Karpas-422 (cell line): Measurements from ENCODE around the gene SMC1B. TPM values are rescaled to one million over a fixed set of nuclear protein-coding genes. Genes with fewer than 3 reads are reported as not detected.

ENCODE experiments used
- DNase-seq: peaks from one replicate; pipeline ENCODE4 v3.0.0-alpha.2; 2015
- H2AFZ ChIP-seq: fragments of 200-600 bp; sonication (generic); 2 replicates; pipeline ENCODE4 v1.6.1; 2014; ENCODE audit warnings: antibody characterized with exemption, low read length, mixed read lengths
- H3K27ac ChIP-seq: fragments of 200-600 bp; sonication (generic); 2 replicates; pipeline ENCODE4 v1.5.1; 2014; ENCODE audit warnings: mild to moderate bottlenecking, low read length, moderate library complexity
- H3K27me3 ChIP-seq: fragments of 200-600 bp; sonication (generic); 2 replicates; pipeline ENCODE4 v1.6.1; 2014; ENCODE audit warnings: low read length, mixed read lengths
- H3K36me3 ChIP-seq: fragments of 200-600 bp; sonication (generic); 2 replicates; pipeline ENCODE4 v1.6.1; 2014; ENCODE audit warnings: low read length, mixed read lengths; ENCODE audit not compliant: insufficient read depth
- H3K4me1 ChIP-seq: fragments of 200-600 bp; sonication (generic); 2 replicates; pipeline ENCODE4 v1.6.1; 2014; ENCODE audit warnings: mild to moderate bottlenecking, low read length, mixed read lengths
- H3K4me2 ChIP-seq: fragments of 200-600 bp; sonication (generic); 2 replicates; pipeline ENCODE4 v1.6.1; 2014; ENCODE audit warnings: low read length, low read depth, mild to moderate bottlenecking; ENCODE audit not compliant: poor library complexity, severe bottlenecking
- H3K4me3 ChIP-seq: fragments of 200-600 bp; sonication (generic); 2 replicates; pipeline ENCODE4 v1.5.1; 2014; ENCODE audit warnings: mild to moderate bottlenecking, antibody characterized with exemption, low read length, mixed read lengths
- H3K79me2 ChIP-seq: fragments of 200-600 bp; sonication (generic); 2 replicates; pipeline ENCODE4 v1.6.1; 2014; ENCODE audit warnings: mild to moderate bottlenecking, low read length, mixed read lengths
- H3K9ac ChIP-seq: fragments of 200-600 bp; sonication (generic); 2 replicates; pipeline ENCODE4 v1.6.0; 2014; ENCODE audit warnings: low read length
- H3K9me2 ChIP-seq: fragments of 200-600 bp; sonication (generic), shearing (Covaris generic); replicated peaks from 2 replicates; pipeline ENCODE4 v1.6.0; 2014; ENCODE audit warnings: mild to moderate bottlenecking, low read length, moderate library complexity; ENCODE audit not compliant: insufficient read depth
- H3K9me3 ChIP-seq: fragments of 300-700, 200-600 bp; sonication (generic); 2 replicates; pipeline ENCODE4 v1.6.1; 2014; ENCODE audit warnings: low read length, mixed read lengths
- H4K20me1 ChIP-seq: fragments of 200-600 bp; sonication (generic); 2 replicates; pipeline ENCODE4 v1.6.1; 2014; ENCODE audit warnings: mild to moderate bottlenecking, antibody characterized with exemption, low read length, low read depth; ENCODE audit not compliant: insufficient read depth
- total RNA-seq: library from RNA; depleted of rRNA; stranded (reverse); fragments of >200 nt; shearing (Covaris generic); gene quantifications from 2 replicates; pipeline ENCODE4 v1.2.3, GENCODE V29; 2014; ENCODE audit warnings: low replicate concordance

SMC1B gene
- total RNA-seq, 1 experiment from 2014 or later = not detected

DNA sequence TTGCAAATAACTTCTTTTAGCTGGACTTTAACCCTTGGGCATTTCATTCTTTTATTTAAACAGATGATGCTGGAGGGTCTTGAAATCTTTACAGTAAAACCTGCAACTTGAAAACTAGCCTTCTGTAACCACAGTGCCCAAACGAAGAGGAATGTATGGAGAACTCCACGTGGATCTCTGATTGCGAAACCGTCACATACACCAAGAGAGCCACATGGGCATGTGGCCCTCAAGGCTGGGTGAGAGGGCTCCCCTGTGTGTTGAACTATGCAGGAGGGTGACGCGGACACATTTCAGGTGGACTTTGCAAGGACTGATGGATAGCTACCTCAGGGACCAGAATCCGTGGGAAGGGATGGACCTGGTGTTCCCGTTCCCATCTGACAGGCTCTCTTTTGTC is 73.1 kb downstream of the SMC1B start:
- no peaks in the 10 kb centered on the region for H3K9me2 ChIP-seq
- no peak overlapping the region for H3K27ac ChIP-seq
- H4K20me1 ChIP-seq = no peaks in the 10 kb centered on the region
- no peak overlapping the region for H3K9ac ChIP-seq
- no peak for DNase-seq
- H3K4me1 ChIP-seq = no peaks in the 10 kb centered on the region
- H2AFZ ChIP-seq = no peak overlapping the region
- no peaks in the 10 kb centered on the region for H3K27me3 ChIP-seq
- no peaks in the 10 kb centered on the region for H3K9me3 ChIP-seq
- H3K4me2 ChIP-seq = no peak overlapping the region
- no peak overlapping the region for H3K4me3 ChIP-seq
- no peaks in the 10 kb centered on the region for H3K79me2 ChIP-seq
- peaks cover 6% of the 10 kb centered on the region; the same call in 1 of the 2 replicates for H3K36me3 ChIP-seq

DNA sequence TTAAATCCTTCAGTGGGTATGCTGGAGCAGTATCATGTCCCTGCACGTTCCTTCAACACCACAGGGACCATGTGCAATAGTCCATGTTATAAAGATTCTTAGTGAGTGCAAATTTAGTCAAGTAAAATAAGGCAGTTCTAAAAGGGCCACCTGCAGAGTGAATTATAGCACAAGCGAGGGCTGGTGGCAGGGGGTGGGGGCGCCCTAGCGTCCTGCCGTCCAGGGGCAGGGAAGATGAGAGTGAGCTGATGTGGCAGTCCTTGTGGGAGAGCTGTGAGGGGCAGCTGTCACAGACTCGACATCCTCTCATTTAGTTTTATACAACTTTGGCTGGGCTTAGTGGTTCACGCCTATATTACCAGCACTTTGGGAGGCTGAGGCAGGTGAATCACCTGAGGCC is 74.6 kb downstream of the SMC1B start:
- Histone ChIP-seq H3K27me3 (no peaks in the 10 kb centered on the region), H3K9ac (no peak overlapping the region), H3K27ac (no peak overlapping the region), H3K9me2 (no peaks in the 10 kb centered on the region), H3K36me3 (peaks cover 6% of the 10 kb centered on the region; the same call in 1 of the 2 replicates), H4K20me1 (no peaks in the 10 kb centered on the region), H2AFZ (no peak overlapping the region), H3K4me3 (no peak overlapping the region), H3K4me2 (no peak overlapping the region), H3K9me3 (no peaks in the 10 kb centered on the region), H3K4me1 (no peaks in the 10 kb centered on the region), H3K79me2 (no peaks in the 10 kb centered on the region)
- no peak for DNase-seq

DNA sequence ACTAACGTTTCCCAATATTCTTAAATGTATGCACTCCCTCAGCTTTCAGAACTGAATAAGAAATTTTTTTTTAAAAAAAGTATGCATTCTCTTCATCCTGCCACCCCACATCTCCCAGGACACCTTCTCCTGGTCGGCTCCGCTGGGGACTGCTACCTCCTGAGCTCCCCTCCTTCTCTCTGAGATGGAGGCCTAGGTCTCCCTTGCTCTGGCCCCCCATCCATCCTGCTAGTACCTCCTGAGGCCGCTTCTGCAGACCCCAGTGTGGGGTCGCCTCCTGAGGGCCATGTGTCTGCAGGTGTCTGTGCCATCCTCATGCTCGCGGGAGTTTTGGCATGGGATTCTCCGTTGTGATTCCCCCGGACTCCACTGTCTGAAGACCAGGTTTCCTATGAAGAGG is 75.9 kb downstream of the SMC1B start:
- H3K9me2 ChIP-seq = no peaks in the 10 kb centered on the region
- no peaks in the 10 kb centered on the region for H4K20me1 ChIP-seq
- no peaks in the 10 kb centered on the region for H3K27me3 ChIP-seq
- no peak for DNase-seq
- no peak overlapping the region for H2AFZ ChIP-seq
- no peaks in the 10 kb centered on the region for H3K9me3 ChIP-seq
- no peaks in the 10 kb centered on the region for H3K4me1 ChIP-seq
- no peak overlapping the region for H3K9ac ChIP-seq
- no peak overlapping the region for H3K4me2 ChIP-seq
- no peak overlapping the region for H3K27ac ChIP-seq
- no peaks in the 10 kb centered on the region for H3K79me2 ChIP-seq
- no peak overlapping the region for H3K4me3 ChIP-seq
- peaks cover 6% of the 10 kb centered on the region; the same call in 1 of the 2 replicates for H3K36me3 ChIP-seq

DNA sequence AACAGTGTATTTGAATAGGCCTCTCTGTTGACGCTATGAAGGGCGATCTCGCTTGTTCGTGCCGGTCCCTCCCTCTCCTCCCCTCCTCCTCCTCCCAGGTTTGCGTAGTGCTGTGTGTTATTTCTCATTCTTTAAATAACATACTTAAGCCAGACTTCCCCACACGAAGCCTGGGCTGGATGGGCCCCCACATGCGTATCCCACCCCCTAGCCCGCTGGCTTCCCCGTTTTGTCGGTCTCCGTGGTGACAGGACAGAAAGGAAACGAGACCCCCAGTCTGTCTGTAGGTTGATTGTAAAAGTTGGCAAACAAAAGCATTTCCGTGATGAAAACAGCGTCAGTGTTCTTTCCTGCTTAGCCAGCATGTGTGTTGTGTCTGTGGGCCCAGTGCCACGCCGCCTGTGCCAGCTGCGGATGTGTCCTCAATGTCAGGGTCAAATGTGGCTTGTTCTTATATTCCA is 76.4 kb downstream of the SMC1B start:
- H3K9me2 ChIP-seq = no peaks in the 10 kb centered on the region
- H3K4me1 ChIP-seq = no peaks in the 10 kb centered on the region
- no peak overlapping the region for H3K4me3 ChIP-seq
- peaks cover 6% of the 10 kb centered on the region; the same call in 1 of the 2 replicates for H3K36me3 ChIP-seq
- H3K9ac ChIP-seq = no peak overlapping the region
- H2AFZ ChIP-seq = no peak overlapping the region
- H4K20me1 ChIP-seq = no peaks in the 10 kb centered on the region
- no peaks in the 10 kb centered on the region for H3K27me3 ChIP-seq
- no peak overlapping the region for H3K4me2 ChIP-seq
- no peak for DNase-seq
- H3K79me2 ChIP-seq = no peaks in the 10 kb centered on the region
- no peak overlapping the region for H3K27ac ChIP-seq
- no peaks in the 10 kb centered on the region for H3K9me3 ChIP-seq

DNA sequence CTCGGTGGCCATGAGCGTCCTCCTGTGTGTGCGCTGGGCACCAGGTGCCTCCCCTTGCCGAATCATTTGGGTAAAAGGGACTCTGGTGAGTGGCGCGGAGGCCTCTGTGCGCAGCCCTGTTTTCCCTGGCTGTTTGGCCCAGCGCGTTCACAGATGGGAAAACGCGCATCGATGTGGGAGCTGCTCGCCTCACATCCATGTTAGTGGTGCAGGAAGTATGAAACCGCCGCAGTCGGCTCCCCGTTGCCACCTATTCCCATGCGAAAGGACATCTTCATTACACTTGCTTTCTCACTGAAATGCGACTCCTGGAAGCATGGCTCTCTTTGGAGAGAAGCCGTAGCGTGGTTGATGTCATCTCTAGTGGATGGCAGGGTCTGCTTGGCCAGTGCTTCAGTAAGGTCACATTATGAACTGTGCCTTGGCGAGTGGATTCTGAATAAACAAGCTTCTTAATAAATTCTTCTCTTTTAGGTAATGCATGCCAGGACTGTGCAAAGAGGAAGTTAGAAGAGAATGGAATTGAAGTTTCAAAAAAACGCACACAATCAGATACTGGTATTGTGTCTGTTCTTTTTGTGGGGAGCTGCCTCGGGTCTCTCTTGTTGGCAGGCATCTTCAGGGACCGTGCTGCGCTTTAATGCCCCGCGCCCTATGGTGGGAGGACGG is 77.4 kb downstream of the SMC1B start:
- Histone ChIP-seq H3K36me3 (peaks cover 12% of the 10 kb centered on the region; the same call in 1 of the 2 replicates), H3K9ac (no peak overlapping the region), H3K9me2 (no peaks in the 10 kb centered on the region), H2AFZ (no peak overlapping the region), H3K9me3 (no peaks in the 10 kb centered on the region), H3K4me2 (no peak overlapping the region), H3K27ac (no peak overlapping the region), H4K20me1 (no peaks in the 10 kb centered on the region), H3K4me1 (no peaks in the 10 kb centered on the region), H3K79me2 (no peaks in the 10 kb centered on the region), H3K27me3 (no peaks in the 10 kb centered on the region), H3K4me3 (no peak overlapping the region)
- no peak for DNase-seq

DNA sequence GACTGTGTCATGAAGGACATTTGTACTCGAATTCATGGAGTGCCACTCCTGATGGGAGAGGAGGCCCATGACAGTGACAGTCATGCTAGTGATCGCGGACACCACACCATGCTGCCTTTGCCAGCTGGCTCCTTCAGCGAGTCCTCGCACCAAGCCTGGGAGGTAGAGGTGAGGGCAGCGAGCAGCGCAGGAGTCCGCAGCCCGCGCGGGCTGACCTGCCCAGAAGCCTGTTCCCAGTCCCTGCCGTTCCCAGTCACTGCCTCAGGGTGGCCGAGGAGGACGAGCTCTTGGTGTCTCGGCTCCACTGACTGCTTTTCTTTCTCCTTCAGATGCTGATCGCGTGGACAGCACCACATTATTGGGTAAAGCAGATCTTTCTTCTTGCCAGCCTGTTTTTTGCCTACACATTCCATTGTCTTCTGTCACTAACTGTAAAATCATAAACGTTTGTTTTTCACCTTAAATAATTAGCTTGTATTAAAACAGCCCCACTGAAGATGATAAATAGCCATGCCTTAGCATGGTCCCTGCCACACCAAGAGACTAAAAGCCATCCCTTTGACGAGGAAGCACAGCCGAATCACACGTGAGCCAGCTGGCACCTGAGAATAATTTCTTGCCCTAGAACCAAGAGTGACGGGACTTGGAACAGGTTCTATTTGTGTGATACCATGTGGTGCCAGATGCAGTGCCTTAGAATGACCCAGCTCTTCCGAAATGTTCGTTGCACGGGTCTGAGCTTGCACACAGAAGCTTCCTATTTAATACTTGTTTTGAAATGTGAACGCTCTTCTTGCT is 78.2 kb downstream of the SMC1B start:
- no peaks in the 10 kb centered on the region for H3K9me3 ChIP-seq
- no peak overlapping the region for H3K4me3 ChIP-seq
- H3K79me2 ChIP-seq = no peaks in the 10 kb centered on the region
- H4K20me1 ChIP-seq = no peaks in the 10 kb centered on the region
- DNase-seq = no peak
- H3K36me3 ChIP-seq = peaks cover 9% of the 10 kb centered on the region; the same call in 1 of the 2 replicates
- H3K27ac ChIP-seq = no peak overlapping the region
- H2AFZ ChIP-seq = no peak overlapping the region
- H3K4me1 ChIP-seq = no peaks in the 10 kb centered on the region
- no peaks in the 10 kb centered on the region for H3K27me3 ChIP-seq
- H3K4me2 ChIP-seq = no peak overlapping the region
- H3K9ac ChIP-seq = no peak overlapping the region
- no peaks in the 10 kb centered on the region for H3K9me2 ChIP-seq

DNA sequence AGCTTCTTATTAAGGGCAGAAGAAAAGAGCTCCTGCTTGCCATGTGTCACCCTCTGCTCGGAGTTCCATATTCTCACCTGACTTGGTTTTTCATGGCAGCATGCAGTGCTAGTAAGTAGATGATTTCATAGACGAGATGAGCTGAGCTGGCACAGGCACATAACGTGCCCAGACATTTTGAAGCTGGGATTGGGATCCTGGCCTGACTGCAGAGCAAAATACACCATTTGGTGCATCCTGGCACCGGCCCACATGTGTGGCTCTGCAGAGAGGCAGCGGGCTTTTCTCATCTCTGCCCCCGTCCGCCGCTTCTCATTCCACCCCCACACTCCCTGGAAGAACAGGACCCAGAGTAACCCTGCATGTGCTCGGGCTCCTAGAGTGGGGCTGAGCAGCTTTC is 78.9 kb downstream of the SMC1B start:
- Histone ChIP-seq H3K79me2 (no peaks in the 10 kb centered on the region), H2AFZ (no peak overlapping the region), H3K27ac (no peak overlapping the region), H3K9me2 (no peaks in the 10 kb centered on the region), H3K9ac (no peak overlapping the region), H3K27me3 (no peaks in the 10 kb centered on the region), H3K4me2 (no peak overlapping the region), H3K36me3 (0 out of 2 replicates have a peak, but pooled peaks cover 10% of the 10 kb centered on the region), H3K4me3 (no peak overlapping the region), H3K4me1 (no peaks in the 10 kb centered on the region), H3K9me3 (no peaks in the 10 kb centered on the region), H4K20me1 (no peaks in the 10 kb centered on the region)
- no peak for DNase-seq

DNA sequence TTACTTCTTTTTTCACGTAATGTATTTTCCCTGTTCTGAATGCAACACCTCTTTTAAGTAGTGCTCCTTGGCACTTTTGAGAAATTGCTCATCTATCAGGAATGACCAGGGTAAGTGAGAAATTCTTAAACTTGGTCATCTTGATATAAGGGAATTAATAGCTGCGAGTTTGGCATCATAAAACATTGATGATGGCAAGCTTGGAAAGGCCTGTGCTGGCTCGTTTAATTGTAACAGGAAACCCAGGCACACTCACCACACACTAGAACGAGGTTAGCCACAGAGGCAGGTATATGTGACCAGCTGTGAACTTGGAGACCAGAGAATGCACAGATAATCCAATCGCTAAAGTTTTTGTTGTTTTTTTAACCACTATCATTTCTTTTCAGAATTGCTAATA is 79.3 kb downstream of the SMC1B start:
- Histone ChIP-seq H3K79me2 (no peaks in the 10 kb centered on the region), H3K4me2 (no peak overlapping the region), H3K36me3 (0 out of 2 replicates have a peak, but pooled peaks cover 13% of the 10 kb centered on the region), H3K9ac (no peak overlapping the region), H3K9me2 (no peaks in the 10 kb centered on the region), H3K4me1 (no peaks in the 10 kb centered on the region), H3K9me3 (no peaks in the 10 kb centered on the region), H3K27me3 (no peaks in the 10 kb centered on the region), H2AFZ (no peak overlapping the region), H3K4me3 (no peak overlapping the region), H3K27ac (no peak overlapping the region), H4K20me1 (no peaks in the 10 kb centered on the region)
- no peak for DNase-seq
